ENCODE data around the gene ADAP2.
"Not testable (repeated sequence)": the region's sequence is repeated elsewhere in the genome, so short reads cannot be mapped to it uniquely, and the experiment has no call there.

DNA sequence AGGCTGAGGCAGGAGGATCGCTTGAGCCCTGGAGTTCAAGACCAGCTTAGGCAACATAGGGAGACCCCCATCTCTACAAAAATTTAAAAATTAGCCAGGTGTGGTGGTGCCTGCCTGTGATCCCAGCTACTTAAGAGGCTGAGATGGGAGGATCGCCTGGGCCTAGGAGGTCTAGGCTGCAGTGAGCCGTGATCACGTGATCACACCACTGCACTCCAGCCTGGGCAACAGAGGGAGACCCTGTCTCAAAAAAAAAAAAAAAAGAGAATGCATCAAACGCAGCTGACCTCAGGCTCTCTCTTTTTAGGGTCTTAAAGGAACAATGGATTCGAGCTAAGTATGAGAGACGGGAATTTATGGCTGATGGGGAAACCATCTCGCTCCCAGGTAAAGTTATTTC, 9.8 kb downstream of the ADAP2 start:
- TF ChIP-seq, protein P1, sequence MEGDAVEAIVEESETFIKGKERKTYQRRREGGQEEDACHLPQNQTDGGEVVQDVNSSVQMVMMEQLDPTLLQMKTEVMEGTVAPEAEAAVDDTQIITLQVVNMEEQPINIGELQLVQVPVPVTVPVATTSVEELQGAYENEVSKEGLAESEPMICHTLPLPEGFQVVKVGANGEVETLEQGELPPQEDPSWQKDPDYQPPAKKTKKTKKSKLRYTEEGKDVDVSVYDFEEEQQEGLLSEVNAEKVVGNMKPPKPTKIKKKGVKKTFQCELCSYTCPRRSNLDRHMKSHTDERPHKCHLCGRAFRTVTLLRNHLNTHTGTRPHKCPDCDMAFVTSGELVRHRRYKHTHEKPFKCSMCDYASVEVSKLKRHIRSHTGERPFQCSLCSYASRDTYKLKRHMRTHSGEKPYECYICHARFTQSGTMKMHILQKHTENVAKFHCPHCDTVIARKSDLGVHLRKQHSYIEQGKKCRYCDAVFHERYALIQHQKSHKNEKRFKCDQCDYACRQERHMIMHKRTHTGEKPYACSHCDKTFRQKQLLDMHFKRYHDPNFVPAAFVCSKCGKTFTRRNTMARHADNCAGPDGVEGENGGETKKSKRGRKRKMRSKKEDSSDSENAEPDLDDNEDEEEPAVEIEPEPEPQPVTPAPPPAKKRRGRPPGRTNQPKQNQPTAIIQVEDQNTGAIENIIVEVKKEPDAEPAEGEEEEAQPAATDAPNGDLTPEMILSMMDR (IDR thresholded peaks at IDR 0.05; ENCODE audit: insufficient read depth, low read length, poor library complexity, severe bottlenecking), result not testable (repeated sequence)
- TF ChIP-seq EZH2phosphoT487 (conservative IDR thresholded peaks at IDR 0.05; ENCODE audit: low read length), result not testable (repeated sequence)

Data from SU-DHL-6 (cell line).